Psoas muscle (tissue), 8 donors: ENCODE results near the gene ARL15. TPM values are rescaled to one million over a fixed set of nuclear protein-coding genes. Genes with fewer than 3 reads are reported as not detected.

Experiments
- ATAC-seq, 4 donors: fragments of 200-7000 bp; cut with Tn5 transposase; one replicate each; pipeline ENCODE4 v1.9.1; 2020; ENCODE audit warnings: moderate library complexity in 3 of 4, mild to moderate bottlenecking in 2 of 4
- DNase-seq, 2 donors: peaks; one replicate each; pipeline ENCODE4 v3.0.0-alpha.2; 2020
- H3K27ac ChIP-seq: fragments of 200-600 bp; one replicate; pipeline ENCODE4 v1.8.0; 2022
- H3K27me3 ChIP-seq, 3 donors: fragments of 200-600 bp in 1 of 3; one replicate each; pipeline versions ENCODE4 v1.6.1 to v1.8.0; 2013 to 2022; ENCODE audit warnings: low read length in 2 of 3, mild to moderate bottlenecking in 2 of 3, moderate library complexity in 1 of 3; ENCODE audit not compliant: insufficient read depth in 3 of 3
- H3K36me3 ChIP-seq, 2 donors: fragments of 200-600 bp in 1 of 2; one replicate each; pipeline versions ENCODE4 v1.6.1 to v1.8.0; 2013 to 2022; ENCODE audit warnings: low read depth in 1 of 2, mild to moderate bottlenecking in 1 of 2, moderate library complexity in 1 of 2; ENCODE audit not compliant: insufficient read depth in 1 of 2
- H3K4me1 ChIP-seq: fragments of 200-600 bp; one replicate; pipeline ENCODE4 v1.8.0; 2022
- H3K4me3 ChIP-seq: fragments of 200-600 bp; one replicate; pipeline ENCODE4 v1.8.0; 2022; ENCODE audit warnings: mild to moderate bottlenecking
- H3K9me3 ChIP-seq: fragments of 200-600 bp; one replicate; pipeline ENCODE4 v1.8.0; 2022
- WGBS, 3 donors: extraction: QIAGEN DNeasy Blood & Tissue Kit; methylation state at CpG; one replicate each; pipeline versions ENCODE4 v1.1.6 to v1.1.7; 2013; 5-methylcytosine and 5-hydroxymethylcytosine counted together
- intact Hi-C, 2 donors: fragments of 100-400 bp; cut with DNase I; formaldehyde crosslinking; loops; one replicate each; pipeline versions ENCODE4 v1.11.0 to v1.14.2; 2022
- polyA plus RNA-seq, 3 donors: library from polyadenylated mRNA; stranded (reverse); fragments of 200-250 nt; gene quantifications; one replicate each; pipeline ENCODE4 v1.2.3, GENCODE V29; 2013
- total RNA-seq, 4 donors: library from RNA; stranded (reverse); fragmentation: NEBNext Ultra II Directional in 2 of 4; extraction: Animal tissue kit (Norgen Biotek cat#: 25700) in 2 of 4; gene quantifications; one replicate each; pipeline versions ENCODE4 v1.2.1 to v1.2.4, GENCODE V29; 2021 to 2023
- TF ChIP-seq, protein P1 (sequence below): fragments of 200-600 bp; IDR thresholded peaks from one replicate; pipeline ENCODE4 v1.8.0; 2022; ENCODE audit warnings: antibody characterized with exemption
- donor health status: healthy with polysubstance abuse.
- donor health status: DM: no; HTN: no; CAD: no; lungs with moderate emphysema.
- donor health status: Bipolar disorder and iron deficiency.
- donor health status: healthy.
- donor health status: DM: yes; HTN: yes; CAD: no.
- donor health status: DM: no; HTN: no; CAD: no.
- donor health status: DM: no; HTN: no; CAD: no.
- donor health status: DM: yes; HTN: yes; CAD: no.

ARL15 gene
- total and polyA plus RNA-seq, 7 donors, result 2.5 to 8.9 (median 4.6) TPM

DNA sequence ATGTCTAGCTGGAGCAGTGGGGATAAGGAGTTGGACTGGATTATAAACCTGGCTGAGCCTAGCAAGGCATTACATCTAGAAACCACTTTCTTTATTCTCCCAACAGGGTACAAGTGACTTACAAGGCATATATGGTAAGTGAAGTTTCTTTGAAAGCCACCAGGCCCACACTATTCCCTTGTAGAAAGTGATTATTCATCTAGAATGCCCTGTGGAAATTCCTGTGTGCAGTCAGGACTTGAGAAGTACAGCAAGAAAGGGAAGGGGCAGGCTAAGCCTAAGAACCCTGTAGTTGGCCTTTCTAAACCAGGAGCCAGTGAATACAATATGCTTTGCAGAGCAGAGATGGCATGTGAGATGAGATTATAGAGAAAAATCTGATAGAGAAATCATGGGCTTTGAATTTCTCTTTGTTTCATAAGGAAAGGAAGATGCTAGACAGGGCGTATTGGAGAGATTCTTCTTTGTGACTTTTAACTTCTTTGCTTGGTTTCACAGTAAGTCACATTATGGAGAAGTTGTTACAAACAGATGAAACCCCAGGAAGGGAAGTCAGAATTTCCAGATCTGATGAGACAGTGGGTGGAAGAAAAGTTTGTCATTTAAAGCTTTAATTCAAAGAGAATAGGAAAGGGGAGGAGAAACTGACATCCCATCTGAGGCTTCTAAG lies 428.2 kb downstream of the ARL15 start:
- ATAC-seq, result no peak
- Histone ChIP-seq H3K9me3 (no peaks in the 10 kb centered on the region), H3K27me3 (no peaks in the 10 kb centered on the region), H3K36me3 (no peaks in the 10 kb centered on the region), H3K4me1 (no peaks in the 10 kb centered on the region), H3K27ac (no peak overlapping the region), H3K4me3 (no peak overlapping the region)
- 89 to 94% (median 92%) methylated on average over 1 of the region's 1 CpG for WGBS, 3 donors
- DNase-seq, result no peak
- TF ChIP-seq, protein P1, sequence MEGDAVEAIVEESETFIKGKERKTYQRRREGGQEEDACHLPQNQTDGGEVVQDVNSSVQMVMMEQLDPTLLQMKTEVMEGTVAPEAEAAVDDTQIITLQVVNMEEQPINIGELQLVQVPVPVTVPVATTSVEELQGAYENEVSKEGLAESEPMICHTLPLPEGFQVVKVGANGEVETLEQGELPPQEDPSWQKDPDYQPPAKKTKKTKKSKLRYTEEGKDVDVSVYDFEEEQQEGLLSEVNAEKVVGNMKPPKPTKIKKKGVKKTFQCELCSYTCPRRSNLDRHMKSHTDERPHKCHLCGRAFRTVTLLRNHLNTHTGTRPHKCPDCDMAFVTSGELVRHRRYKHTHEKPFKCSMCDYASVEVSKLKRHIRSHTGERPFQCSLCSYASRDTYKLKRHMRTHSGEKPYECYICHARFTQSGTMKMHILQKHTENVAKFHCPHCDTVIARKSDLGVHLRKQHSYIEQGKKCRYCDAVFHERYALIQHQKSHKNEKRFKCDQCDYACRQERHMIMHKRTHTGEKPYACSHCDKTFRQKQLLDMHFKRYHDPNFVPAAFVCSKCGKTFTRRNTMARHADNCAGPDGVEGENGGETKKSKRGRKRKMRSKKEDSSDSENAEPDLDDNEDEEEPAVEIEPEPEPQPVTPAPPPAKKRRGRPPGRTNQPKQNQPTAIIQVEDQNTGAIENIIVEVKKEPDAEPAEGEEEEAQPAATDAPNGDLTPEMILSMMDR, result no peak
- intact Hi-C loops, result no loop called here

DNA sequence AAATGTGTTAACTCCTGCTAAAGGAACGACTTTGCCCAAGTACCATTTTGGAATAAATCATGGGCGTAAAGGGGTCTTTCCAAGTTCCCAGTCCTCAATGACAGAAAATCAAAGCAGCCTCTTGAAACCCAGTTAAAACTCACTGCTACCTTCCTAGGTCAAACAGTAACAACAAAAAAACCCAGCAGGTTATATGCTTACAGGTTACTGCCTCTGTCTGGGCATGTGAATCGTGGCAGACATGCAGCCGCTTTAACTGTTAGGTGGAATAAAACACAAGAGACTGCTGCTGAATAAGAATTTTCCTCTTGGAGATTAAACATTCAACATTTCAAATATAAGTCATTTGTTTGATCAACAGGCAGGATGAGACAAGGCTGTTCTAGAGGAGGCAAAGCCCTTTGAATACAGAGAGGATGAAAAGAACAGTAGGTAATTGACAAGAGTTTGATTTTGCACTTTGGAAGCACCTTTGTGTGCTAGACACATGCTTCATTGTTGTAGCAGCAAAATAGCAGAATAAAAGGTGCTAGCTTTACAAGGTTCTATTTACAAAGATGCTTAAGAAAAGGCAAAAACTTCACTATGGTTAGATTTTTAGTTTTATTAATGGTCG lies 430.6 kb downstream of the ARL15 start:
- no peaks in the 10 kb centered on the region for H3K9me3 ChIP-seq
- whole genome bisulfite sequencing, 3 donors, result 89 to 95% (median 89%) methylated on average over 5 of the region's 5 CpGs
- no peak overlapping the region for H3K27ac ChIP-seq
- ATAC-seq (no peak), DNase-seq (no peak)
- intact Hi-C loops, result loop anchor here (10.0 kb wide), 2 partner anchors 335 to 405 kb away; no protein-coding TSS in a partner anchor
- H3K36me3 ChIP-seq, result no peaks in the 10 kb centered on the region
- TF ChIP-seq, protein P1, result no peak
- H3K27me3 ChIP-seq, result no peaks in the 10 kb centered on the region
- no peak overlapping the region for H3K4me3 ChIP-seq
- no peaks in the 10 kb centered on the region for H3K4me1 ChIP-seq

DNA sequence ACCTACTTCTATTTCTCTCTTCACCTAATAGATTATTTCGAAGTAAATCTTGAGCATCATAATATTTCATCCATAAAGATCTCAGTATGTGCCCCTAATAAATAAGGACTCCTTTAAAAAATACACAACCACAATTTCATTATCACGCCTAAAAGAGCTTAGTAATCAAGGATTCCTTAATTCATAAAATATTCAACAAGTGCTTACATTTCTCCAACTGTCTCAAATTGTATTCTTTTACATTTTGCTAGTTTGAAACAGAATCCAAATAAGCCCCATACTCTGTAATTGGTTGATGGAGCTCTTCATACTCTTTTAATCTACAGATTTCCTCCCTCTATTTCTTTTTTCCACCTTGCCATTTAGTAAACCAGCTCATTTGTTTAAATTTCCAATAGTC lies 432.4 kb downstream of the ARL15 start:
- no peak for DNase-seq
- Histone ChIP-seq H3K27ac (no peak overlapping the region), H3K4me1 (no peaks in the 10 kb centered on the region), H3K27me3 (no peaks in the 10 kb centered on the region), H3K9me3 (no peaks in the 10 kb centered on the region), H3K36me3 (no peaks in the 10 kb centered on the region), H3K4me3 (no peak overlapping the region)
- TF ChIP-seq, protein P1, result no peak
- intact Hi-C loops, result loop anchor here (10.0 kb wide), 2 partner anchors 337 to 403 kb away; no protein-coding TSS in a partner anchor
- ATAC-seq, result no peak
- 85 to 92% (median 87%) methylated on average over 2 of the region's 2 CpGs for WGBS, 3 donors

DNA sequence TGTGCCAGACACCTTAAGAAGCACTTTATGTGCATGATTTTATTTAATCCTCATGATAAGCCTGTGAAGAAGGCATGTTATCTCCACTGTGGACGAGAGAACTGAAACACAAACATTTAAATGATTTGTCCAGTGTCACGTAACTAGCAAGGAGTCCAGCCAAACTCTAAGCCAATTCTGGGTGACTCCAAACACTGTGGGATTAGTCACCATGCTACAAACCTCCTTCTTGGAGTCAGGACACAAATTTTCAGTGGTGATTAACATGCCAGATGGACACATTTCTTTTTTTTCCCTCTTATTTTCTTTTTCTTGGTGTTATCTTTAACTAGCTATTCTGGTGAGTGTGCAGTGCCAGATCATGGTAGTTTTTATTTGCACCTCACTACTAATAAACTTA lies 433.1 kb downstream of the ARL15 start:
- Histone ChIP-seq H3K27ac (no peak overlapping the region), H3K36me3 (no peaks in the 10 kb centered on the region), H3K4me3 (no peak overlapping the region), H3K27me3 (no peaks in the 10 kb centered on the region), H3K4me1 (no peaks in the 10 kb centered on the region), H3K9me3 (no peaks in the 10 kb centered on the region)
- DNase-seq, result no peak
- intact Hi-C loops, result loop anchor here (10.0 kb wide), 2 partner anchors 338 to 402 kb away; no protein-coding TSS in a partner anchor
- 18 to 43% (median 25%) methylated on average over 2 of the region's 2 CpGs for WGBS, 3 donors
- ATAC-seq, result no peak
- TF ChIP-seq, protein P1, result no peak
